ENCODE results near the gene ACAT2.

Gene ACAT2

DNA sequence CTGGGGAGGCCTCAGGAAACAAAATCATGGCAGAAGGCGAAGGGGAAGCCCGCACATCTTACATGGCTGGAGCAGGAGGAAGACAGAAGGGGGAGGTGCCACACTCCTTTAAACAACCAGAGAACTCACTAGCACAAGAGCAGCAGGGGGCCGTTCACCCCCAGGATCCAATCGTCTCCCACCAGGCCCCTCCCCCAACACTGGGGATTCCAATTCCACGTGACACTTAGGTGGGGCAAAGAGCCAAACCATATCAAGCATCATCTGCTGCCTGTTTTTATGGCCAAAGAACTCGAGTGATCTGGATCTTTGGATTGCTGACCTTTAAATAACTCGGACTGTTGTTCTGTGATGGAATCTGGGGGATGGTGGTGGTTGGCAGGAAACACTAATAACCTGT lies 66.2 kb downstream of the ACAT2 start:
- TF ChIP-seq, protein P1, sequence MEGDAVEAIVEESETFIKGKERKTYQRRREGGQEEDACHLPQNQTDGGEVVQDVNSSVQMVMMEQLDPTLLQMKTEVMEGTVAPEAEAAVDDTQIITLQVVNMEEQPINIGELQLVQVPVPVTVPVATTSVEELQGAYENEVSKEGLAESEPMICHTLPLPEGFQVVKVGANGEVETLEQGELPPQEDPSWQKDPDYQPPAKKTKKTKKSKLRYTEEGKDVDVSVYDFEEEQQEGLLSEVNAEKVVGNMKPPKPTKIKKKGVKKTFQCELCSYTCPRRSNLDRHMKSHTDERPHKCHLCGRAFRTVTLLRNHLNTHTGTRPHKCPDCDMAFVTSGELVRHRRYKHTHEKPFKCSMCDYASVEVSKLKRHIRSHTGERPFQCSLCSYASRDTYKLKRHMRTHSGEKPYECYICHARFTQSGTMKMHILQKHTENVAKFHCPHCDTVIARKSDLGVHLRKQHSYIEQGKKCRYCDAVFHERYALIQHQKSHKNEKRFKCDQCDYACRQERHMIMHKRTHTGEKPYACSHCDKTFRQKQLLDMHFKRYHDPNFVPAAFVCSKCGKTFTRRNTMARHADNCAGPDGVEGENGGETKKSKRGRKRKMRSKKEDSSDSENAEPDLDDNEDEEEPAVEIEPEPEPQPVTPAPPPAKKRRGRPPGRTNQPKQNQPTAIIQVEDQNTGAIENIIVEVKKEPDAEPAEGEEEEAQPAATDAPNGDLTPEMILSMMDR (IDR thresholded peaks at IDR 0.05; ENCODE audit: extremely low read depth, insufficient read depth, missing control alignments): no peak
- no peak for DNase-seq (ENCODE audit: low spot score)
- in situ Hi-C loops (cut with MboI; ENCODE audit: low pct_unique_long_range_greater_than_20kb, low sequenced_read_pairs, unreplicated experiment): no loop called here
